ENCODE measurements around the gene CKMT1B.

CKMT1B gene

DNA sequence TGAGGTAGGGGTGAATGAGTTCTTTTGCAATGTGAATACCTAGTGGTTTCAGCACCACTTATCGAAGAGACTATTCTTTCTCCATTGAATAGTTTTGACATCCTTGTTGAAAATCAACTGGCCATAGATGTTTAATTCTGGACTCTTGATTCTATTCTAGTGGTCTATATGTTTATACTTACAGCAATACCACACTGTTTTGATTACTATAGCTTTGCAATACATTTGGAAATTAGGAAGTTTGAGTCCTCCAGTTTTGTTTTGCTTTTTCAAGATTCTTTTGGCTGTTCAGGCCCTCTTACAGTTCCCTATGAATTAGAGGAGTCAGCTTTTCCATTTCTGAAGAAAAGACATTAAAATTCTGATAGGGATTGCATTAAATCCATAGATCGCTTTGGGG is 46.3 kb upstream of the CKMT1B start:
- H3K79me2 ChIP-seq (ENCODE audit: insufficient read depth, low read length), result no peaks in the 10 kb centered on the region
- H3K4me1 ChIP-seq (ENCODE audit: insufficient read depth, low read length, poor library complexity, severe bottlenecking), result no peaks in the 10 kb centered on the region
- H3K9ac ChIP-seq (ENCODE audit: low read depth, low read length, poor library complexity, severe bottlenecking), result no peak overlapping the region
- H3K9me3 ChIP-seq (ENCODE audit: insufficient read depth, low read depth, low read length), result no peaks in the 10 kb centered on the region
- H3K27me3 ChIP-seq (ENCODE audit: insufficient read depth, low read length, poor library complexity, severe bottlenecking), result no peaks in the 10 kb centered on the region
- no peak for TF ChIP-seq EZH2phosphoT487 (IDR thresholded peaks at IDR 0.05; ENCODE audit: borderline replicate concordance)
- TF ChIP-seq, protein P1, sequence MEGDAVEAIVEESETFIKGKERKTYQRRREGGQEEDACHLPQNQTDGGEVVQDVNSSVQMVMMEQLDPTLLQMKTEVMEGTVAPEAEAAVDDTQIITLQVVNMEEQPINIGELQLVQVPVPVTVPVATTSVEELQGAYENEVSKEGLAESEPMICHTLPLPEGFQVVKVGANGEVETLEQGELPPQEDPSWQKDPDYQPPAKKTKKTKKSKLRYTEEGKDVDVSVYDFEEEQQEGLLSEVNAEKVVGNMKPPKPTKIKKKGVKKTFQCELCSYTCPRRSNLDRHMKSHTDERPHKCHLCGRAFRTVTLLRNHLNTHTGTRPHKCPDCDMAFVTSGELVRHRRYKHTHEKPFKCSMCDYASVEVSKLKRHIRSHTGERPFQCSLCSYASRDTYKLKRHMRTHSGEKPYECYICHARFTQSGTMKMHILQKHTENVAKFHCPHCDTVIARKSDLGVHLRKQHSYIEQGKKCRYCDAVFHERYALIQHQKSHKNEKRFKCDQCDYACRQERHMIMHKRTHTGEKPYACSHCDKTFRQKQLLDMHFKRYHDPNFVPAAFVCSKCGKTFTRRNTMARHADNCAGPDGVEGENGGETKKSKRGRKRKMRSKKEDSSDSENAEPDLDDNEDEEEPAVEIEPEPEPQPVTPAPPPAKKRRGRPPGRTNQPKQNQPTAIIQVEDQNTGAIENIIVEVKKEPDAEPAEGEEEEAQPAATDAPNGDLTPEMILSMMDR (conservative IDR thresholded peaks at IDR 0.05; ENCODE audit: low read length), result no peak
- no peaks in the 10 kb centered on the region for H3K9me2 ChIP-seq (replicated peaks; ENCODE audit: low read depth, low read length)
- no peak overlapping the region for H3K4me3 ChIP-seq (ENCODE audit: low read length, poor library complexity, severe bottlenecking)
- H3F3A ChIP-seq (ENCODE audit: low read depth), result no peaks in the 10 kb centered on the region
- no peak overlapping the region for H2AFZ ChIP-seq (ENCODE audit: low read length)
- H4K20me1 ChIP-seq (ENCODE audit: insufficient read depth, low read length, poor library complexity, severe bottlenecking), result no peaks in the 10 kb centered on the region
- H3K4me2 ChIP-seq (ENCODE audit: low read depth, low read length, poor library complexity, severe bottlenecking), result no peak overlapping the region
- H3K36me3 ChIP-seq (ENCODE audit: insufficient read depth, low read length), result peaks cover 5% of the 10 kb centered on the region; the same call in 1 of the 2 replicates

DNA sequence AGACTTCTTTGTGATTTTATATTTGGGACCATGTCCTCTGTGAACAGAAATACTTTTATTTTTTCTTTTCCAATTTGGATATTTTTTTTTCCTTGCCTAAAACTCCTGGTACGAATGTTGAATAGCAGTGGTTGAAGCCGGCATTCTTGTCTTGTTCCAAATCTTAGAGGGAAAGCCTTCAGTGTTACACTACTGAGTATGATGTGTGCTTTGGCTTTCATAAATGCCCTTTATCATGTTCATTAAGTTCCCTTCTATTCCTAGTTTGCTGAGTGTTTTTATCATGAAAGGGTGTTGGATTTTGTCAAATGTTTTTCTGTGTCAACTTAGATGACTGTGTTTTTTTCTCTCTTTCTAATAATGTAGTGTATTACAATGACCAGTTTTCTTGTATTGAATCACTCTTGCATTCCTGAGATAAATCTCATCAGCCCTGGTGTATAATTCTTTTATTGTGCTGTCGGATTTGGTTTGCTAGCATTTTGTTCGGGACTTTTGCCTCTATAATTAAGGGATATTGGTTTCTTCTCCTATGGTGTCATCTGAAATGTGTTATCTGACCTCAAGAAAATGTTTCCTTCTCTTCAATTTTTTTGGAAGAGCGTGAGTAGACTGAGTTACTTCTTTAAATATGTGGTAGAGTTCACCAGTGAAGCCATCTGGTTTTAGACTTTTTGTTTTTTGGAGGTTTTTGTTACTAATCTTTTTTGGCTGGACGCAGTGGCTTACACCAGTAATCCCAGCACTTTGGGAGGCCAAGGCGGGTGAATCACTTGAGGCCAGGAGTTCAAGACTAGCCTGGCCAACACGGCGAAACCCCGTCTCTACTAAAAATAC is 43.1 kb upstream of the CKMT1B start:
- H3F3A ChIP-seq (ENCODE audit: low read depth), result no peaks in the 10 kb centered on the region
- H3K36me3 ChIP-seq (ENCODE audit: insufficient read depth, low read length), result peaks cover 5% of the 10 kb centered on the region; the same call in 1 of the 2 replicates
- no peak overlapping the region for H2AFZ ChIP-seq (ENCODE audit: low read length)
- no peak overlapping the region for H3K4me3 ChIP-seq (ENCODE audit: low read length, poor library complexity, severe bottlenecking)
- H3K9me2 ChIP-seq (replicated peaks; ENCODE audit: low read depth, low read length), result no peaks in the 10 kb centered on the region
- TF ChIP-seq, protein P1 (conservative IDR thresholded peaks at IDR 0.05; ENCODE audit: low read length), result no peak
- TF ChIP-seq EZH2phosphoT487 (IDR thresholded peaks at IDR 0.05; ENCODE audit: borderline replicate concordance), result no peak
- H3K27me3 ChIP-seq (ENCODE audit: insufficient read depth, low read length, poor library complexity, severe bottlenecking), result no peaks in the 10 kb centered on the region
- no peaks in the 10 kb centered on the region for H3K79me2 ChIP-seq (ENCODE audit: insufficient read depth, low read length)
- H3K9ac ChIP-seq (ENCODE audit: low read depth, low read length, poor library complexity, severe bottlenecking), result no peak overlapping the region
- no peak overlapping the region for H3K4me2 ChIP-seq (ENCODE audit: low read depth, low read length, poor library complexity, severe bottlenecking)
- no peaks in the 10 kb centered on the region for H4K20me1 ChIP-seq (ENCODE audit: insufficient read depth, low read length, poor library complexity, severe bottlenecking)
- no peaks in the 10 kb centered on the region for H3K4me1 ChIP-seq (ENCODE audit: insufficient read depth, low read length, poor library complexity, severe bottlenecking)
- H3K9me3 ChIP-seq (ENCODE audit: insufficient read depth, low read depth, low read length), result no peaks in the 10 kb centered on the region

DNA sequence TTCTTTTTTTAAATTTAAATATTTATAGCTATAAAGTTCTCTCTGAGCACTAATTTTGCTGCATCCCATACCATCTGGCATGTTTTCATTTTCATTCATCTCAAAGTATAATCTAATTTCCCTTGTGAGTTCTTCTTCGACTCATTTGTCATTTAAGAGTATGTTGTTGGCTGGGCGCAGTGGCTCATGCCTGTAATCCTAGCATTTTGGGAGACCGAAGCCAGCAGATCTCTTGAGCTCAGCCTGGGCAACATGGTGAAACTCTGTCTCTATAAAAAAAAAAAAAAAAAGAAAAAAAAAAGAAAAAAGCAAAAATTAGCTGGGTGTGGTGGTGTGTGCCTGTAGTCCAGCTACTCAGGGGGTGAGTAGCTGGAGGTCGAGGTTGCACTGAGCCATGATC is 41.6 kb upstream of the CKMT1B start:
- H3K9ac ChIP-seq (ENCODE audit: low read depth, low read length, poor library complexity, severe bottlenecking), result no peak overlapping the region
- no peak overlapping the region for H2AFZ ChIP-seq (ENCODE audit: low read length)
- H4K20me1 ChIP-seq (ENCODE audit: insufficient read depth, low read length, poor library complexity, severe bottlenecking), result no peaks in the 10 kb centered on the region
- H3K4me3 ChIP-seq (ENCODE audit: low read length, poor library complexity, severe bottlenecking), result no peak overlapping the region
- no peaks in the 10 kb centered on the region for H3K9me2 ChIP-seq (replicated peaks; ENCODE audit: low read depth, low read length)
- H3K4me1 ChIP-seq (ENCODE audit: insufficient read depth, low read length, poor library complexity, severe bottlenecking), result no peaks in the 10 kb centered on the region
- H3K9me3 ChIP-seq (ENCODE audit: insufficient read depth, low read depth, low read length), result no peaks in the 10 kb centered on the region
- TF ChIP-seq, protein P1 (conservative IDR thresholded peaks at IDR 0.05; ENCODE audit: low read length), result no peak
- TF ChIP-seq EZH2phosphoT487 (IDR thresholded peaks at IDR 0.05; ENCODE audit: borderline replicate concordance), result no peak
- H3K79me2 ChIP-seq (ENCODE audit: insufficient read depth, low read length), result no peaks in the 10 kb centered on the region
- no peaks in the 10 kb centered on the region for H3F3A ChIP-seq (ENCODE audit: low read depth)
- no peak overlapping the region for H3K4me2 ChIP-seq (ENCODE audit: low read depth, low read length, poor library complexity, severe bottlenecking)
- H3K27me3 ChIP-seq (ENCODE audit: insufficient read depth, low read length, poor library complexity, severe bottlenecking), result no peaks in the 10 kb centered on the region
- H3K36me3 ChIP-seq (ENCODE audit: insufficient read depth, low read length), result peaks cover 5% of the 10 kb centered on the region; the same call in 1 of the 2 replicates

Data from Loucy (cell line).